SU-DHL-6 (cell line): Measurements from ENCODE around the gene CDC42EP1.

Experiments
- CTCF ChIP-seq: fragments of 200-600 bp; sonication (generic); IDR thresholded peaks from one replicate; pipeline ENCODE4 v1.5.1; 2017; ENCODE audit warnings: antibody characterized with exemption, mild to moderate bottlenecking, low read length, moderate library complexity; ENCODE audit not compliant: insufficient read depth, poor library complexity, severe bottlenecking
- EZH2phosphoT487 ChIP-seq: fragments of 200-600 bp; sonication (generic), shearing (Covaris generic); conservative IDR thresholded peaks from 2 replicates; pipeline ENCODE4 v1.6.1; 2018; ENCODE audit warnings: mild to moderate bottlenecking, antibody characterized with exemption, low read length, moderate library complexity, mixed read lengths

- no peak for TF ChIP-seq CTCF
- no peak for TF ChIP-seq EZH2phosphoT487
Observed at GRCh38 chr22:37557321-37558001, 2.8 kb upstream of the CDC42EP1 start.
